ENCODE data around the gene DISP3.

DISP3 gene

DNA sequence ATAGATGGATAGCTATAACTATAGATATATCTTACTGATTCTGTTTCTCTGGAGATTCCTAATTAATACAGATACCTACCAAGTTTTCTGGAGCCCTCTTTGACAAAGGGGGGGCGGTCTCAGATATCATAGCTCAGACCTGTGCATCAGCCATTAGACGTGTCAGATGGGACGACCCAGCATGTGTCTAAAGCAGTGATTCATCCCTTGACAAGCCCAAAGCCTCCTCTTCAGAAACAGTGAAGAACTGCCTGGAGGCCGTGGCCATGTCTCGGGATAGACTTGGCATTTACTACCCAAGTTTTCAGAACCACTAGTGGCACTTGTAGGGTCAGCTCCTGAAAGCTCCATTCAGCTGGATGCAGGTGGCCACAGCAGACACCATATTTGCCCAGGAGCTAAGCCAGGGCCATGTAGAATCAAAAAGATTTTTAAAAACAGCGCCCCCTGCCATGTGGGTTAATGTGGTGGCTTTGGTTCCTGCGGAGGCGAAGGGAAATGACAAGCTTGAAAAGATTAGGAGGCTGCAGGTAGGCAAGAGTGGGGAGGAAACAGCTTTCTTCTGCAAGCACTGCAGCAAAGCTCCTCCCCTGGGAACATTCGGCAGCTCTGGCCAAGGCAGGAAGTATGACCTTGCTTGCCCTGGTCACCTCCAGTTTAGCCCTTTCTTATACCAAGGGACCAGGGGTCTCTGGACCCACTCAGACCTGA, 93.1 kb downstream of the DISP3 start:
- no peaks in the 10 kb centered on the region for H3K36me3 ChIP-seq (ENCODE audit: control insufficient read depth, insufficient read depth, low read length)
- H3K27me3 ChIP-seq (replicated peaks; ENCODE audit: control insufficient read depth, insufficient read depth, low read length), result peaks cover 3% of the 10 kb centered on the region; the same call in 1 of the 2 replicates
- no peak for DNase-seq (ENCODE audit: extremely low read depth, insufficient read length)
- H3K4me3 ChIP-seq (replicated peaks; ENCODE audit: low read depth, low read length), result no peak overlapping the region
- TF ChIP-seq, protein P1, sequence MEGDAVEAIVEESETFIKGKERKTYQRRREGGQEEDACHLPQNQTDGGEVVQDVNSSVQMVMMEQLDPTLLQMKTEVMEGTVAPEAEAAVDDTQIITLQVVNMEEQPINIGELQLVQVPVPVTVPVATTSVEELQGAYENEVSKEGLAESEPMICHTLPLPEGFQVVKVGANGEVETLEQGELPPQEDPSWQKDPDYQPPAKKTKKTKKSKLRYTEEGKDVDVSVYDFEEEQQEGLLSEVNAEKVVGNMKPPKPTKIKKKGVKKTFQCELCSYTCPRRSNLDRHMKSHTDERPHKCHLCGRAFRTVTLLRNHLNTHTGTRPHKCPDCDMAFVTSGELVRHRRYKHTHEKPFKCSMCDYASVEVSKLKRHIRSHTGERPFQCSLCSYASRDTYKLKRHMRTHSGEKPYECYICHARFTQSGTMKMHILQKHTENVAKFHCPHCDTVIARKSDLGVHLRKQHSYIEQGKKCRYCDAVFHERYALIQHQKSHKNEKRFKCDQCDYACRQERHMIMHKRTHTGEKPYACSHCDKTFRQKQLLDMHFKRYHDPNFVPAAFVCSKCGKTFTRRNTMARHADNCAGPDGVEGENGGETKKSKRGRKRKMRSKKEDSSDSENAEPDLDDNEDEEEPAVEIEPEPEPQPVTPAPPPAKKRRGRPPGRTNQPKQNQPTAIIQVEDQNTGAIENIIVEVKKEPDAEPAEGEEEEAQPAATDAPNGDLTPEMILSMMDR (IDR thresholded peaks at IDR 0.05; ENCODE audit: insufficient read depth, low read length, poor library complexity, severe bottlenecking), result peak; percentile 33

DNA sequence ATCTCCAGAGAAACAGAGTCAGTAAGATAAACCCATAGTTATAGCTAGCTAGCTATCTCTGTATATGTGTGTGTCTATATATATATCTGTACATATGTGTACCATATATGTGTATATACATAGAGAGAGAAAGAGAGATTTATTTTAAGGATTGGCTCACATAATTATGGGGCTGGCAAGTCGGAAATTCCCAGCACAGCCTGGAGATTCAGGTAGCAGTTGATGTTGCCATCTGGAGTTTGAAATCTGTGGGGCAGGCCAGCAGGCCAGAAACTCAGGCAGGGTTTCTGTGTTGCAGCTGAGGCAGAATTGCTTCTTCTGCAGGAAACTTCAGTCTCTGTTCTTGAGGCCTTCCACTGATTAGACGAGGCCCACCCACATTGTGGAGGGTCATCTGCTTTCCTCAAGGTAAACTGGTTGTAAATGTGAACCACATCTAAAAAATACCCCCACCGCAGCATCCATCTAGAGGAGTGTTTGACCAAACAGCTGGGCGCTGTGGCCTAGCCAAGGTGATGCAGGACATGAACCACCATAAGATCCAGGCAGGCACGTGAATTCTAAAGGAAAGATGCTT, 94.2 kb downstream of the DISP3 start:
- TF ChIP-seq, protein P1 (IDR thresholded peaks at IDR 0.05; ENCODE audit: insufficient read depth, low read length, poor library complexity, severe bottlenecking), result no peak
- Histone ChIP-seq H3K4me3 (replicated peaks; ENCODE audit: low read depth, low read length) (no peak overlapping the region), H3K27me3 (replicated peaks; ENCODE audit: control insufficient read depth, insufficient read depth, low read length) (peaks cover 5% of the 10 kb centered on the region; the same call in 1 of the 2 replicates), H3K36me3 (ENCODE audit: control insufficient read depth, insufficient read depth, low read length) (no peaks in the 10 kb centered on the region)
- DNase-seq (ENCODE audit: extremely low read depth, insufficient read length), result no peak

DNA sequence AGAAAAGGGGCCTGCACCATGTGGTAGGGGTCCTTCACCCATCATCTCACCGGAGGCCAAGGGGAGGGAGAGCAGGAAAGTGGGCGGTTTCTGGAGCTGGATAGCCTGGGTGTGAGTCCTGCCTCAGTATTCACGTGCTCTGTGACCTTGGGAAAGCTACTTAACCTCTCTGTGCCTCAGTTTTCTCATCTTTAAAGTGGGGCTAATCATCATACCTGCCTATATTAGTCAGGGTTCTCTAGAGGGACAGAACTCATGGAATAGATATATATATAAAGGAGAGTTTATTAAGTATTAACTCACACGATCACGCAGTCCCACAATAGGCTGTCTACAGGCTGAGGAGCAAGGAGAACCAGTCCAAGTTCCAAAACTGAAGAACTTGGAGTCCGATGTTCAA, 96.6 kb downstream of the DISP3 start:
- Histone ChIP-seq H3K4me3 (replicated peaks; ENCODE audit: low read depth, low read length) (no peak overlapping the region), H3K27me3 (replicated peaks; ENCODE audit: control insufficient read depth, insufficient read depth, low read length) (peaks cover 2% of the 10 kb centered on the region; the same call in 1 of the 2 replicates), H3K36me3 (ENCODE audit: control insufficient read depth, insufficient read depth, low read length) (no peaks in the 10 kb centered on the region)
- DNase-seq (ENCODE audit: extremely low read depth, insufficient read length), result no peak
- TF ChIP-seq, protein P1 (IDR thresholded peaks at IDR 0.05; ENCODE audit: insufficient read depth, low read length, poor library complexity, severe bottlenecking), result no peak

DNA sequence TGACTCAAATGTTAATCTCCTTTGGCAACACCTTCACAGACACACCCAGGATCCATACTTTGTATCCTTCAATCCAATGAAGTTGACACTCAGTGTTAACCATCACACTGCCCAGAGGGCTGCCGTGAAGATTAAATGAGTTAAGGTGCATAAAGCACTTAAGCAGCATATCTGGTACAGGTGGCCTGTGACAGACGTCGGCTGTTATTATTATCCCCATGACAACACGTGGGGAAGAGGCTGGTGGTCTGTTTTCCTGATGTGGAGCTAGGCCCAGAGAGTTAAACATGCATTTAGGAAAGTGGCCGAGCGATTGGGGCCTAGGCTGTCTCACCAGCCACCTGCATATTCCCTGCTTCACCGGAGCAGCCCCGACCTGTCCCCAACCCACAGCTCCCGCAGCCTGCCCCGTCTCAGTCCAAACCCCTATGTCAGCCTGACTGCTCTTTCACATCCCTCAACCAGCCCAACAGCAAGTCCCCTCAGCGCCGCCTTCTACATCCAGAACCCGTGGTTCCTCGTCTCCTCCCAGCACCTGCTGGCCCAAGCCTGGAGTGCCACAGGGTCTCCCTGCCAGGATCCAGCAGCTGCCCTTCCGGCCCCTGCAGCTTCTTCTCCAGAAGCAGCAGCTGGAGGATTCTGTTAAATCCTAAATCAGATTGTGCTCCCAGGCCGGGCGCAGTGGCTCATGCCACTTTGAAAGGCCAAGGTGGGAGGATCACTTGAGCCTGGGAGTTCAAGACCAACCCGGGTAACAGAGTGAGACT, 97.3 kb downstream of the DISP3 start:
- TF ChIP-seq, protein P1 (IDR thresholded peaks at IDR 0.05; ENCODE audit: insufficient read depth, low read length, poor library complexity, severe bottlenecking), result no peak
- Histone ChIP-seq H3K36me3 (ENCODE audit: control insufficient read depth, insufficient read depth, low read length) (no peaks in the 10 kb centered on the region), H3K27me3 (replicated peaks; ENCODE audit: control insufficient read depth, insufficient read depth, low read length) (peaks cover 2% of the 10 kb centered on the region), H3K4me3 (replicated peaks; ENCODE audit: low read depth, low read length) (no peak overlapping the region)
- DNase-seq (ENCODE audit: extremely low read depth, insufficient read length), result no peak

DNA sequence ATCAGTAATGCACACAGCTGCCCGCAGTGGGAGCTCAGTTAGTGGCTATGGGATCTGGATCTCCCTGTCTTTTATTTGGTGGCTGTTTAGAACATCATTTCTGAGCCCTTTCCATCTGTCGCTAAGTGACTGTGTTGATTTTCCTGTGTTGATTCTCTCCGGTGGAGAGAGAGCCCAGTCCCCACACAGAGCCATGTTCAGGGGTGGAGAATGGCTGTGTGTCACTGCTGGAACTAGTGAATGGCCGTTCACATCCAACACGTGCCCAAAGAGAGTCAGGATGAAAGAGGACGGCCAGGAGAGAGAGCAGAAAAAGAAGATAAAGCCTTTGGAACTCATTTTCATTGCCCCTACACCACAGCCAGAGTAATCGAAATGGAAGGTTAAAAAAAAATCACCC, 99.0 kb downstream of the DISP3 start:
- DNase-seq (ENCODE audit: extremely low read depth, insufficient read length), result no peak
- peaks cover 2% of the 10 kb centered on the region for H3K27me3 ChIP-seq (replicated peaks; ENCODE audit: control insufficient read depth, insufficient read depth, low read length)
- TF ChIP-seq, protein P1 (IDR thresholded peaks at IDR 0.05; ENCODE audit: insufficient read depth, low read length, poor library complexity, severe bottlenecking), result no peak
- H3K36me3 ChIP-seq (ENCODE audit: control insufficient read depth, insufficient read depth, low read length), result no peaks in the 10 kb centered on the region
- no peak overlapping the region for H3K4me3 ChIP-seq (replicated peaks; ENCODE audit: low read depth, low read length)
